A673 (cell line): ENCODE measurements around the gene KRT33B. TPM values are rescaled to one million over a fixed set of nuclear protein-coding genes. Genes with fewer than 3 reads are reported as not detected.

Source experiments
- BruUV-seq: library from RNA; stranded (reverse); fragments of 400-500 nt; replicated peaks from 2 replicates; lab custom pipeline; 2021; lab: Mats Ljungman, UMichigan
- CTCF ChIA-PET: fragments of 300-600 bp; sonication (Branson Sonifier 250); formaldehyde crosslinking; loops from one replicate; lab custom pipeline; 2022; ENCODE audit warnings: antibody characterized with exemption; lab: Charles Lee
- POLR2A ChIA-PET: fragments of 300-600 bp; sonication (Branson Sonifier 250); formaldehyde crosslinking; loops from one replicate; lab custom pipeline; 2022; ENCODE audit warnings: antibody characterized with exemption; ENCODE audit not compliant: low non-redundant PET; lab: Charles Lee
- DNase-seq: peaks from one replicate; pipeline ENCODE4 v3.0.0-alpha.2; 2015; ENCODE audit warnings: low spot score
- H3K27ac ChIP-seq: fragments of 200-600 bp; sonication (generic); 2 replicates; pipeline ENCODE4 v1.5.1; 2016; ENCODE audit warnings: mixed run types, low read depth, mild to moderate bottlenecking, mixed read lengths, antibody characterized with exemption, low read length; ENCODE audit not compliant: poor library complexity, severe bottlenecking
- H3K27me3 ChIP-seq: fragments of 200-600 bp; sonication (generic); replicated peaks from 2 replicates; pipeline ENCODE4 v1.6.1; 2017; ENCODE audit warnings: mixed run types, low read depth, mild to moderate bottlenecking, mixed read lengths, antibody characterized with exemption, low read length; ENCODE audit not compliant: insufficient read depth, poor library complexity
- H3K36me3 ChIP-seq: fragments of 200-600 bp; sonication (generic); 2 replicates; pipeline ENCODE4 v1.6.1; 2016; ENCODE audit warnings: mixed run types, mild to moderate bottlenecking, mixed read lengths, antibody characterized with exemption, low read length; ENCODE audit not compliant: insufficient read depth, poor library complexity, severe bottlenecking
- H3K4me1 ChIP-seq: fragments of 200-600 bp; sonication (generic); 2 replicates; pipeline ENCODE4 v1.6.1; 2017; ENCODE audit warnings: mixed run types, mild to moderate bottlenecking, mixed read lengths, antibody characterized with exemption, low read length; ENCODE audit not compliant: insufficient read depth, poor library complexity, severe bottlenecking
- H3K4me3 ChIP-seq: fragments of 200-600 bp; sonication (generic); 2 replicates; pipeline ENCODE4 v1.5.1; 2016; ENCODE audit warnings: low read depth, mixed run types, mild to moderate bottlenecking, mixed read lengths, low read length; ENCODE audit not compliant: poor library complexity, severe bottlenecking
- H3K9me3 ChIP-seq: fragments of 200-600 bp; sonication (generic); 2 replicates; pipeline ENCODE4 v1.6.1; 2016; ENCODE audit warnings: mixed run types, low read depth, mild to moderate bottlenecking, mixed read lengths, antibody characterized with exemption, low read length; ENCODE audit not compliant: poor library complexity, severe bottlenecking
- CTCF ChIP-seq: fragments of 300-800, 200-600 bp; sonication (generic); conservative IDR thresholded peaks from 2 replicates; pipeline ENCODE4 v1.5.1; 2017; ENCODE audit warnings: low read depth, mild to moderate bottlenecking, antibody characterized with exemption, low read length, moderate library complexity, mixed read lengths
- EZH2 ChIP-seq: fragments of 200-600 bp; sonication (generic); IDR thresholded peaks from 2 replicates; pipeline ENCODE4 v1.6.1; 2017; ENCODE audit warnings: borderline replicate concordance, low read depth, mild to moderate bottlenecking, mixed read lengths, antibody characterized with exemption, low read length; ENCODE audit not compliant: poor library complexity, severe bottlenecking
- intact Hi-C: fragments of 100-400 bp; cut with micrococcal nuclease; formaldehyde crosslinking; loops from one replicate; pipeline ENCODE4 v1.10.0; 2022; ENCODE audit not compliant: unreplicated experiment
- total RNA-seq: library from RNA; stranded (reverse); gene quantifications from 2 replicates; pipeline ENCODE4 v1.2.3, GENCODE V29; 2021

Gene KRT33B
- total RNA-seq, 1 experiment from 2014 or later: not detected

- no peak for TF ChIP-seq CTCF
- no peak for TF ChIP-seq EZH2
- BruUV-seq: no TSS peak
- Histone ChIP-seq H3K36me3 (no peaks in the 10 kb centered on the region), H3K27ac (no peak overlapping the region), H3K4me1 (no peaks in the 10 kb centered on the region), H3K9me3 (peaks cover 2% of the 10 kb centered on the region), H3K4me3 (no peak overlapping the region), H3K27me3 (no peaks in the 10 kb centered on the region)
- CTCF ChIA-PET: no interaction called here
- DNase-seq: no peak
- POLR2A ChIA-PET: no interaction called here
- intact Hi-C loops: no loop called here
These were observed 18.1 kb upstream of the KRT33B start for GRCh38 chr17:41387670-41388069.

DNA sequence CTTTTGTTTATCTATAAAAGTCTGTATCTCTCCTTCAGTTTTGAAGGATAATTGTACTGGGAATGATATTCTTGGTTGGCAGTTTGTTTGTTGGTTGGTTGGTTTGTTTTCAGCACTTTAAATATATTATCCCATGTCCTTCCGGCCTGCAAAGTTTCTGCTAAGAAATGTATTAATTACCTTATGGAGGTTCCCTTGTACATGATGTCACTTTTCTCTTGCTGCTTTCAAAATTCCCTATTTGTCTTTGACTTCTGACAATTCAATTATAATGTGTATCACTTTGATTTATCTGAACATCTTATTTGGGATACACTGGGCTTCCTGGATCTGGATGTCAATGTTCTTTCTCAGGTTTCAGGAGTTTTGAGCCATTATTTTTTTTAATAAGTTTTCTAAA is 16.6 kb upstream of the KRT33B start:
- H3K27ac ChIP-seq: no peak overlapping the region
- no peak for DNase-seq
- ChIA-PET CTCF (no interaction called here), POLR2A (no interaction called here)
- H3K36me3 ChIP-seq: no peaks in the 10 kb centered on the region
- intact Hi-C loops: no loop called here
- H3K9me3 ChIP-seq: peaks cover 2% of the 10 kb centered on the region
- BruUV-seq: no TSS peak
- H3K27me3 ChIP-seq: no peaks in the 10 kb centered on the region
- no peaks in the 10 kb centered on the region for H3K4me1 ChIP-seq
- TF ChIP-seq EZH2 (no peak), CTCF (no peak)
- H3K4me3 ChIP-seq: no peak overlapping the region

GRCh38 chr17:41383690-41384089 is 14.1 kb upstream of the KRT33B start:
- no peak overlapping the region for H3K4me3 ChIP-seq
- intact Hi-C loops: no loop called here
- CTCF ChIA-PET: no interaction called here
- TF ChIP-seq EZH2 (no peak), CTCF (no peak)
- DNase-seq: no peak
- POLR2A ChIA-PET: no interaction called here
- no peaks in the 10 kb centered on the region for H3K4me1 ChIP-seq
- H3K36me3 ChIP-seq: no peaks in the 10 kb centered on the region
- no peak overlapping the region for H3K27ac ChIP-seq
- BruUV-seq: no TSS peak
- H3K27me3 ChIP-seq: no peaks in the 10 kb centered on the region
- H3K9me3 ChIP-seq: peaks cover 2% of the 10 kb centered on the region
